ENCODE measurements around the gene SOX5. TPM values are rescaled to one million over a fixed set of nuclear protein-coding genes. Genes with fewer than 3 reads are reported as not detected.
A peak's percentile ranks its signal among the peaks of the same experiment; 100 is the strongest.

The SOX5 gene
- total and polyA plus RNA-seq, 9 of the 15 experiments (the other 6 are each of a cell fraction or from before 2014, with no cell fraction given), result 8.3 to 16.5 (median 11.9) TPM

- TF ChIP-seq, protein P1, sequence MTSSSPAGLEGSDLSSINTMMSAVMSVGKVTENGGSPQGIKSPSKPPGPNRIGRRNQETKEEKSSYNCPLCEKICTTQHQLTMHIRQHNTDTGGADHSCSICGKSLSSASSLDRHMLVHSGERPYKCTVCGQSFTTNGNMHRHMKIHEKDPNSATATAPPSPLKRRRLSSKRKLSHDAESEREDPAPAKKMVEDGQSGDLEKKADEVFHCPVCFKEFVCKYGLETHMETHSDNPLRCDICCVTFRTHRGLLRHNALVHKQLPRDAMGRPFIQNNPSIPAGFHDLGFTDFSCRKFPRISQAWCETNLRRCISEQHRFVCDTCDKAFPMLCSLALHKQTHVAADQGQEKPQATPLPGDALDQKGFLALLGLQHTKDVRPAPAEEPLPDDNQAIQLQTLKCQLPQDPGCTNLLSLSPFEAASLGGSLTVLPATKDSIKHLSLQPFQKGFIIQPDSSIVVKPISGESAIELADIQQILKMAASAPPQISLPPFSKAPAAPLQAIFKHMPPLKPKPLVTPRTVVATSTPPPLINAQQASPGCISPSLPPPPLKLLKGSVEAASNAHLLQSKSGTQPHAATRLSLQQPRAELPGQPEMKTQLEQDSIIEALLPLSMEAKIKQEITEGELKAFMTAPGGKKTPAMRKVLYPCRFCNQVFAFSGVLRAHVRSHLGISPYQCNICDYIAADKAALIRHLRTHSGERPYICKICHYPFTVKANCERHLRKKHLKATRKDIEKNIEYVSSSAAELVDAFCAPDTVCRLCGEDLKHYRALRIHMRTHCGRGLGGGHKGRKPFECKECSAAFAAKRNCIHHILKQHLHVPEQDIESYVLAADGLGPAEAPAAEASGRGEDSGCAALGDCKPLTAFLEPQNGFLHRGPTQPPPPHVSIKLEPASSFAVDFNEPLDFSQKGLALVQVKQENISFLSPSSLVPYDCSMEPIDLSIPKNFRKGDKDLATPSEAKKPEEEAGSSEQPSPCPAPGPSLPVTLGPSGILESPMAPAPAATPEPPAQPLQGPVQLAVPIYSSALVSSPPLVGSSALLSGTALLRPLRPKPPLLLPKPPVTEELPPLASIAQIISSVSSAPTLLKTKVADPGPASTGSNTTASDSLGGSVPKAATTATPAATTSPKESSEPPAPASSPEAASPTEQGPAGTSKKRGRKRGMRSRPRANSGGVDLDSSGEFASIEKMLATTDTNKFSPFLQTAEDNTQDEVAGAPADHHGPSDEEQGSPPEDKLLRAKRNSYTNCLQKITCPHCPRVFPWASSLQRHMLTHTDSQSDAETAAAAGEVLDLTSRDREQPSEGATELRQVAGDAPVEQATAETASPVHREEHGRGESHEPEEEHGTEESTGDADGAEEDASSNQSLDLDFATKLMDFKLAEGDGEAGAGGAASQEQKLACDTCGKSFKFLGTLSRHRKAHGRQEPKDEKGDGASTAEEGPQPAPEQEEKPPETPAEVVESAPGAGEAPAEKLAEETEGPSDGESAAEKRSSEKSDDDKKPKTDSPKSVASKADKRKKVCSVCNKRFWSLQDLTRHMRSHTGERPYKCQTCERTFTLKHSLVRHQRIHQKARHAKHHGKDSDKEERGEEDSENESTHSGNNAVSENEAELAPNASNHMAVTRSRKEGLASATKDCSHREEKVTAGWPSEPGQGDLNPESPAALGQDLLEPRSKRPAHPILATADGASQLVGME (CRISPR knock-in tag; IDR thresholded peaks at IDR 0.05), result no peak
- TF ChIP-seq CREB3 (tag; conservative IDR thresholded peaks at IDR 0.05; ENCODE audit: low read depth) (no peak), XRCC3 (IDR thresholded peaks at IDR 0.05) (no peak), STAT5B (CRISPR knock-in tag; IDR thresholded peaks at IDR 0.05) (no peak), JUN (IDR thresholded peaks at IDR 0.05; ENCODE audit: borderline replicate concordance, low read depth, low read length) (no peak), JUN (CRISPR knock-in tag; IDR thresholded peaks at IDR 0.05; ENCODE audit: borderline replicate concordance) (no peak), KDM4B (IDR thresholded peaks at IDR 0.05; ENCODE audit: borderline replicate concordance in 2 of 2, low read depth in 1 of 2) (no peak), CLOCK (CRISPR knock-in tag; IDR thresholded peaks at IDR 0.05; ENCODE audit: borderline replicate concordance) (no peak), BACH1 (tag; IDR thresholded peaks at IDR 0.05) (no peak), SLC30A9 (CRISPR knock-in tag; IDR thresholded peaks at IDR 0.05) (no peak), MTA1 (IDR thresholded peaks at IDR 0.05; ENCODE audit: borderline replicate concordance) (no peak), ZNF507 (tag; conservative IDR thresholded peaks at IDR 0.05) (no peak), ZNF408 (CRISPR knock-in tag; IDR thresholded peaks at IDR 0.05; ENCODE audit: low read depth) (no peak), ARNT (IDR thresholded peaks at IDR 0.05) (0 out of 4 replicates have a peak, but pooled peaks of 1 of the 2 experiments have one; percentile 73), HOMEZ (CRISPR knock-in tag; IDR thresholded peaks at IDR 0.05) (no peak), TEAD4 (IDR thresholded peaks at IDR 0.05; ENCODE audit: low read length) (peak; percentile 89), TEAD4 (CRISPR knock-in tag; IDR thresholded peaks at IDR 0.05; ENCODE audit: borderline replicate concordance) (no peak), PTTG1 (tag; IDR thresholded peaks at IDR 0.05; ENCODE audit: low read depth) (no peak), ZBED1 (IDR thresholded peaks at IDR 0.05) (no peak)
These were observed 226.8 kb downstream of the SOX5 start (continued) for GRCh38 chr12:23722655-23723054.
